ENCODE measurements around the gene PGM1.

The PGM1 gene

GRCh38 chr1:63659448-63659847 is 66.2 kb downstream of the PGM1 start:
- Histone ChIP-seq H3K27me3 (replicated peaks; ENCODE audit: control insufficient read depth, insufficient read depth, low read length, poor library complexity, severe bottlenecking) (no peaks in the 10 kb centered on the region), H3K9me3 (ENCODE audit: control insufficient read depth, low read length) (no peaks in the 10 kb centered on the region), H3K36me3 (ENCODE audit: control insufficient read depth, insufficient read depth, low read length) (no peaks in the 10 kb centered on the region), H3K4me3 (ENCODE audit: insufficient read depth, low read depth, low read length, poor library complexity, severe bottlenecking) (no peak overlapping the region), H3K4me1 (ENCODE audit: control insufficient read depth, insufficient read depth, low read length, poor library complexity, severe bottlenecking) (no peaks in the 10 kb centered on the region), H3K27ac (ENCODE audit: insufficient read depth, low read length, poor library complexity, severe bottlenecking) (no peak overlapping the region)
- DNase-seq: no peak

GRCh38 chr1:63662056-63662836 is 69.0 kb downstream of the PGM1 start:
- H3K4me1 ChIP-seq (ENCODE audit: control insufficient read depth, insufficient read depth, low read length, poor library complexity, severe bottlenecking): no peaks in the 10 kb centered on the region
- no peaks in the 10 kb centered on the region for H3K9me3 ChIP-seq (ENCODE audit: control insufficient read depth, low read length)
- H3K36me3 ChIP-seq (ENCODE audit: control insufficient read depth, insufficient read depth, low read length): no peaks in the 10 kb centered on the region
- H3K4me3 ChIP-seq (ENCODE audit: insufficient read depth, low read depth, low read length, poor library complexity, severe bottlenecking): no peak overlapping the region
- no peaks in the 10 kb centered on the region for H3K27me3 ChIP-seq (replicated peaks; ENCODE audit: control insufficient read depth, insufficient read depth, low read length, poor library complexity, severe bottlenecking)
- DNase-seq: no peak
- no peak overlapping the region for H3K27ac ChIP-seq (ENCODE audit: insufficient read depth, low read length, poor library complexity, severe bottlenecking)

DNA sequence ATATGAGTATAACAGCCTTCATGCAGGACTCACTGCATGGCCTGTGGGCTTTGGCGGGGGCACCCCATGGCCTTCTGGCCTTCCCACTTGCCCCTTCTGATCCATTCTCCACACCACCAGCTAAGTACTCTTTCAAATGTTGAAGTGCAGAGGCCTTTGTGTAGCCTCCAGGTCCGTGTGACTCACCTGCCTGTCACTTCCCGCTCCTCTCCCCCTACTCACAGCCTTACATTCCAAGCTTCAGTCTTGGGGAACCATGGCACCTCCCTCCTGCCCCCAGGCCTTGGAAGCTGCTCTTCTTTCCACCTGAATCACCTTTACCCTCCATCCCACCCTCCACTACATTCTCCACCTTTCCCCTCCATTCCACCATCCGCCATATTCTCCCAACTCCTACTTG is 69.6 kb downstream of the PGM1 start:
- H3K27ac ChIP-seq (ENCODE audit: insufficient read depth, low read length, poor library complexity, severe bottlenecking): no peak overlapping the region
- no peak overlapping the region for H3K4me3 ChIP-seq (ENCODE audit: insufficient read depth, low read depth, low read length, poor library complexity, severe bottlenecking)
- no peaks in the 10 kb centered on the region for H3K4me1 ChIP-seq (ENCODE audit: control insufficient read depth, insufficient read depth, low read length, poor library complexity, severe bottlenecking)
- no peak for DNase-seq
- no peaks in the 10 kb centered on the region for H3K36me3 ChIP-seq (ENCODE audit: control insufficient read depth, insufficient read depth, low read length)
- no peaks in the 10 kb centered on the region for H3K9me3 ChIP-seq (ENCODE audit: control insufficient read depth, low read length)
- no peaks in the 10 kb centered on the region for H3K27me3 ChIP-seq (replicated peaks; ENCODE audit: control insufficient read depth, insufficient read depth, low read length, poor library complexity, severe bottlenecking)

DNA sequence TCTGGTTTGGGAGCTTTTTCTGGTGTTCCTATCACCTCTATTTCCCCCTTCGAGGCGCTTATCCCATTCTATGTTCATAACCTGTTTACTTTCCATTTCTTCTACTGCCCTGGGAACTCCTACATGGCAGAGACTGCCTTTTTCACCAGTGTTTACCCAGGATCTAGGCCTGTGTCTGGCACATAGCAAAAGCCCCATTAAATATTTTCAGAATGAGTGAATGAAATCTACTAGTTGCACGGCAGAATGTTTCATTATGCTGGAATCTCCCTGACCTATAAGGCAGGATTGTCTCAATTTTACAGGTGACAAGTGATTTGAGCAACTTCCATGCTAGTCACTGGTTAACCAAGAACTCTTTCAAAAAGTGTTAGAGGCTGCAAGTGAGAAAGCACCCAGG is 70.1 kb downstream of the PGM1 start:
- no peak for DNase-seq

DNA sequence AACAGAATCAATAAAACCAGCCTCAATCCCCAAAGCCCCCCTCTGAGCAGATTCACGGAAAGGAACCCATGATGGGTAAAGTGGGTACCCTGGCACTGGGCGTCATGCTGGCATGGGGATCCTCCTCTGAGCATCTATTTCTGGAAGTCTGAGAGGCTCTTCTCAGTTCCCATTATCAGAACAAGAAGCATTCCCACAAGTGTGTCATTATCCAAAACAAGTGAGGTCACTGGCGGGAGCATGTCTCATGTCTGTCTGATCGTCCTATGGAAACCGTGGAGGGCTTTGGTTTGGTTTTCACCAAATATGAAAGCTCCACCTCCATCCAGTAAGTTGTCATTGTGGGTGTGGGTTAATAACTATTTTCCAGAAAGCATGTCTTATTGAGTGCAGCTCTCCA is 70.7 kb downstream of the PGM1 start:
- no peaks in the 10 kb centered on the region for H3K36me3 ChIP-seq (ENCODE audit: control insufficient read depth, insufficient read depth, low read length)
- no peaks in the 10 kb centered on the region for H3K4me1 ChIP-seq (ENCODE audit: control insufficient read depth, insufficient read depth, low read length, poor library complexity, severe bottlenecking)
- no peaks in the 10 kb centered on the region for H3K27me3 ChIP-seq (replicated peaks; ENCODE audit: control insufficient read depth, insufficient read depth, low read length, poor library complexity, severe bottlenecking)
- no peak overlapping the region for H3K4me3 ChIP-seq (ENCODE audit: insufficient read depth, low read depth, low read length, poor library complexity, severe bottlenecking)
- no peaks in the 10 kb centered on the region for H3K9me3 ChIP-seq (ENCODE audit: control insufficient read depth, low read length)
- DNase-seq: no peak
- no peak overlapping the region for H3K27ac ChIP-seq (ENCODE audit: insufficient read depth, low read length, poor library complexity, severe bottlenecking)

More for the DNA sequence above, 70.1 kb downstream of the PGM1 start:
- H3K27ac ChIP-seq (ENCODE audit: insufficient read depth, low read length, poor library complexity, severe bottlenecking): no peak overlapping the region
- no peaks in the 10 kb centered on the region for H3K36me3 ChIP-seq (ENCODE audit: control insufficient read depth, insufficient read depth, low read length)
- H3K4me1 ChIP-seq (ENCODE audit: control insufficient read depth, insufficient read depth, low read length, poor library complexity, severe bottlenecking): no peaks in the 10 kb centered on the region
- no peak overlapping the region for H3K4me3 ChIP-seq (ENCODE audit: insufficient read depth, low read depth, low read length, poor library complexity, severe bottlenecking)
- H3K27me3 ChIP-seq (replicated peaks; ENCODE audit: control insufficient read depth, insufficient read depth, low read length, poor library complexity, severe bottlenecking): no peaks in the 10 kb centered on the region
- no peaks in the 10 kb centered on the region for H3K9me3 ChIP-seq (ENCODE audit: control insufficient read depth, low read length)

GRCh38 chr1:63664742-63665141 is 71.5 kb downstream of the PGM1 start:
- Histone ChIP-seq H3K4me3 (ENCODE audit: insufficient read depth, low read depth, low read length, poor library complexity, severe bottlenecking) (no peak overlapping the region), H3K36me3 (ENCODE audit: control insufficient read depth, insufficient read depth, low read length) (no peaks in the 10 kb centered on the region), H3K27ac (ENCODE audit: insufficient read depth, low read length, poor library complexity, severe bottlenecking) (no peak overlapping the region), H3K27me3 (replicated peaks; ENCODE audit: control insufficient read depth, insufficient read depth, low read length, poor library complexity, severe bottlenecking) (no peaks in the 10 kb centered on the region), H3K4me1 (ENCODE audit: control insufficient read depth, insufficient read depth, low read length, poor library complexity, severe bottlenecking) (no peaks in the 10 kb centered on the region), H3K9me3 (ENCODE audit: control insufficient read depth, low read length) (no peaks in the 10 kb centered on the region)
- DNase-seq: no peak

GRCh38 chr1:63665410-63665809 is 72.2 kb downstream of the PGM1 start:
- no peak overlapping the region for H3K4me3 ChIP-seq (ENCODE audit: insufficient read depth, low read depth, low read length, poor library complexity, severe bottlenecking)
- DNase-seq: no peak
- H3K27me3 ChIP-seq (replicated peaks; ENCODE audit: control insufficient read depth, insufficient read depth, low read length, poor library complexity, severe bottlenecking): no peaks in the 10 kb centered on the region
- H3K4me1 ChIP-seq (ENCODE audit: control insufficient read depth, insufficient read depth, low read length, poor library complexity, severe bottlenecking): no peaks in the 10 kb centered on the region
- H3K36me3 ChIP-seq (ENCODE audit: control insufficient read depth, insufficient read depth, low read length): no peaks in the 10 kb centered on the region
- no peak overlapping the region for H3K27ac ChIP-seq (ENCODE audit: insufficient read depth, low read length, poor library complexity, severe bottlenecking)
- no peaks in the 10 kb centered on the region for H3K9me3 ChIP-seq (ENCODE audit: control insufficient read depth, low read length)

DNA sequence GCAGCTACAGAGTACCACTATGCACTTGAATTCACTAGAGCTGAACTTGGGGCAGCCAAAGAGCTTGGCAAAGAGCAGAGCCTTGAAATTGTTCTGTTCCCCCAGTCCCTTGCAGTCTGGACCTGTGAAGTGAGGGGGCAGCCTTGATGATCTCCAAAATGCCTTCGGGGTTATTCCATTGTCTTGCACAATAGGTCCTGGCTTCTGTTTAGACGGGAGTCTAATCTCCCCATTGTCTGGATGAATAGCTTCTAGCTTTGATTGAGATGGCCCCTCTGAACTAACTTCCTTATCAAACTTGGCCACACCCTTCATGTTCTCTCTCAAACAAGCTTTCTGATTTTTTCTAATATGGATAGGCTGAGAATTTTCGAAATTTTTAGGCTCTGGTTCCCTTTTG is 72.6 kb downstream of the PGM1 start:
- no peak for DNase-seq
- Histone ChIP-seq H3K9me3 (ENCODE audit: control insufficient read depth, low read length) (no peaks in the 10 kb centered on the region), H3K4me3 (ENCODE audit: insufficient read depth, low read depth, low read length, poor library complexity, severe bottlenecking) (no peak overlapping the region), H3K36me3 (ENCODE audit: control insufficient read depth, insufficient read depth, low read length) (no peaks in the 10 kb centered on the region), H3K4me1 (ENCODE audit: control insufficient read depth, insufficient read depth, low read length, poor library complexity, severe bottlenecking) (no peaks in the 10 kb centered on the region), H3K27me3 (replicated peaks; ENCODE audit: control insufficient read depth, insufficient read depth, low read length, poor library complexity, severe bottlenecking) (no peaks in the 10 kb centered on the region), H3K27ac (ENCODE audit: insufficient read depth, low read length, poor library complexity, severe bottlenecking) (no peak overlapping the region)

DNA sequence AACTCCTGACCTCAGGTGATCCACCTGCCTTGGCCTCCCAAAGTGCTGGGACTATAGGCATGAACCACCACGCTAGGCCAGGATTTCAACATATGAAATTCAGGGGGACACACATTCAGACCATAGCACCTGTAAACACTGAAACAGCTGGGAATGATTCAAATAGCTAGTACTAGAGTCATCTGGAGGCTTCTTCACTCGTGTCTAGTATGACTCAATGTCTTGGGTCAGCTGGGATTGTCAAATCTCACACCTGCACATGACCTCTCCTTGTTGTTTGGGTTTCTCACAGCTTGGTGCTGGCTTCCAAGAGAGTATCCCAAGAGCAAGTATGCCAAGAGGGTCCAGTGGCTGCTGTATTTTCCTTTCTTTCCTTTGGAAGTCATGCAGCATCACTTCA is 75.1 kb downstream of the PGM1 start:
- H3K4me1 ChIP-seq (ENCODE audit: control insufficient read depth, insufficient read depth, low read length, poor library complexity, severe bottlenecking): no peaks in the 10 kb centered on the region
- no peaks in the 10 kb centered on the region for H3K36me3 ChIP-seq (ENCODE audit: control insufficient read depth, insufficient read depth, low read length)
- DNase-seq: no peak
- no peaks in the 10 kb centered on the region for H3K27me3 ChIP-seq (replicated peaks; ENCODE audit: control insufficient read depth, insufficient read depth, low read length, poor library complexity, severe bottlenecking)
- no peak overlapping the region for H3K4me3 ChIP-seq (ENCODE audit: insufficient read depth, low read depth, low read length, poor library complexity, severe bottlenecking)
- no peak overlapping the region for H3K27ac ChIP-seq (ENCODE audit: insufficient read depth, low read length, poor library complexity, severe bottlenecking)
- H3K9me3 ChIP-seq (ENCODE audit: control insufficient read depth, low read length): no peaks in the 10 kb centered on the region

DNA sequence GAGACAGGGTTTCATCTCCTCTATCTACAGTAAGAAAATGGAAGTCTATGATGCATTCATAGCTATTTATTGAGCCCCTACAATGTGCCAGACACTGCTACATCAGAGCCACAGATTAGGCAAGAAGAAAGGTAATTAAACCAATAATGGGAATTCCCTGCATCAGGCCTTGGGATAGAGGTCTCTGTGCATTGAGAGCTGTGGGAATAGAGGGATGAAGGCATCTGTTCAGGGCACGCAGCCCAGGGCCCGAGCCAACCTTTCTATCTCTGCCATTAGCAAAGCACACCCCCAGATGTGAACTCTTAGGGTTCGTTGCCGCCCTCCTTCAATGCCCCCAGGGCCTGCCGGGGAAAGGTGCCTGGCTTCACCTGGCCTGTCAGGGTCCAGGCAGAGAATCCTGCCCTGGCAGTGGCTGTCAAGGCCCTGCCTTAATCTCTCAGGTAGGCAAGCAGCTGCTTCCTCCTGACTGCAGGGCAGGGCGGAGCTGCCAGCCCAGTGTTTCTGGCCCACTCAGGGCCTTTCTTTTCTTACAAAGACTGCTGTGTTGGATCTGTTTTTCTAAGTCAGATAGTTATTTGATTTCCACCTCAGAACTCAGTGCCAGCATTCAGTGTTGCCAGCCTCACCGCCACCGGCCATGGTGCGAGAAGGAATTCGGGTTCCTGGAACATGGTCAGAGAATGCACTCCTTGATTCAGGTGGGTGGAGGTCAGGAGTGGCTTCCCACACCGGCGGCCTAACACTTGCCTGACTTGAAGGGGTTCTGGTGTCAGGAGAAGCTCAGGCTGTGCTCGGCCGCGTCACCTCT is 76.1 kb downstream of the PGM1 start:
- Histone ChIP-seq H3K4me1 (ENCODE audit: control insufficient read depth, insufficient read depth, low read length, poor library complexity, severe bottlenecking) (no peaks in the 10 kb centered on the region), H3K27ac (ENCODE audit: insufficient read depth, low read length, poor library complexity, severe bottlenecking) (no peak overlapping the region), H3K9me3 (ENCODE audit: control insufficient read depth, low read length) (no peaks in the 10 kb centered on the region), H3K4me3 (ENCODE audit: insufficient read depth, low read depth, low read length, poor library complexity, severe bottlenecking) (no peak overlapping the region), H3K27me3 (replicated peaks; ENCODE audit: control insufficient read depth, insufficient read depth, low read length, poor library complexity, severe bottlenecking) (no peaks in the 10 kb centered on the region), H3K36me3 (ENCODE audit: control insufficient read depth, insufficient read depth, low read length) (no peaks in the 10 kb centered on the region)
- no peak for DNase-seq

Measured in effector memory CD4-positive, alpha-beta T cell (primary cell).